ENCODE data around the gene TFEC. TPM values are rescaled to one million over a fixed set of nuclear protein-coding genes. Genes with fewer than 3 reads are reported as not detected.

The TFEC gene, protein sequence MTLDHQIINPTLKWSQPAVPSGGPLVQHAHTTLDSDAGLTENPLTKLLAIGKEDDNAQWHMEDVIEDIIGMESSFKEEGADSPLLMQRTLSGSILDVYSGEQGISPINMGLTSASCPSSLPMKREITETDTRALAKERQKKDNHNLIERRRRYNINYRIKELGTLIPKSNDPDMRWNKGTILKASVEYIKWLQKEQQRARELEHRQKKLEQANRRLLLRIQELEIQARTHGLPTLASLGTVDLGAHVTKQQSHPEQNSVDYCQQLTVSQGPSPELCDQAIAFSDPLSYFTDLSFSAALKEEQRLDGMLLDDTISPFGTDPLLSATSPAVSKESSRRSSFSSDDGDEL
- under 0.01 and 0.36 TPM in 2 replicates for total RNA-seq

- Histone ChIP-seq H2AFZ (ENCODE audit: low read length) (peak within 1 kb of the TSS; percentile 58), H4K20me1 (ENCODE audit: insufficient read depth, low read length) (no peaks in the 10 kb centered on the region), H3K4me1 (ENCODE audit: insufficient read depth, low read length) (peaks cover 5% of the 10 kb centered on the region), H3K27ac (ENCODE audit: low read depth, low read length) (no peak within 1 kb of the TSS), H3K27me3 (ENCODE audit: insufficient read depth, low read length) (no peaks in the 10 kb centered on the region), H3K4me3 (ENCODE audit: insufficient read depth, low read length) (no peak within 1 kb of the TSS), H3K9me3 (ENCODE audit: low read depth, low read length) (no peaks in the 10 kb centered on the region), H3K4me2 (ENCODE audit: insufficient read depth, low read length) (peak within 1 kb of the TSS; percentile 27), H3K79me2 (ENCODE audit: insufficient read depth, low read length) (no peaks in the 10 kb centered on the region), H3K36me3 (ENCODE audit: insufficient read depth, low read length) (no peaks in the 10 kb centered on the region)
- DNase-seq (ENCODE audit: insufficient read length, low spot score, missing footprints): no peak
- TF ChIP-seq CTCF (IDR thresholded peaks at IDR 0.05; ENCODE audit: extremely low read depth, low read depth, low read length): no peak
These were observed at the start of gene TFEC for GRCh38 chr7:116030651-116031276. Gene TFEC, minus strand, starts transcription at chr7:116030763. Its CDS starts 46,322 bp downstream, at chr7:115984441.

GRCh38 chr7:116075351-116076145 is 45.0 kb upstream of the TFEC start:
- no peak overlapping the region for H3K4me2 ChIP-seq (ENCODE audit: insufficient read depth, low read length)
- H3K27me3 ChIP-seq (ENCODE audit: insufficient read depth, low read length): no peaks in the 10 kb centered on the region
- no peak overlapping the region for H3K4me3 ChIP-seq (ENCODE audit: insufficient read depth, low read length)
- H3K79me2 ChIP-seq (ENCODE audit: insufficient read depth, low read length): no peaks in the 10 kb centered on the region
- no peak for DNase-seq (ENCODE audit: insufficient read length, low spot score, missing footprints)
- H3K36me3 ChIP-seq (ENCODE audit: insufficient read depth, low read length): no peaks in the 10 kb centered on the region
- no peaks in the 10 kb centered on the region for H3K4me1 ChIP-seq (ENCODE audit: insufficient read depth, low read length)
- H3K27ac ChIP-seq (ENCODE audit: low read depth, low read length): no peak overlapping the region
- H3K9me3 ChIP-seq (ENCODE audit: low read depth, low read length): no peaks in the 10 kb centered on the region
- TF ChIP-seq CTCF (IDR thresholded peaks at IDR 0.05; ENCODE audit: extremely low read depth, low read depth, low read length): no peak
- no peak overlapping the region for H2AFZ ChIP-seq (ENCODE audit: low read length)
- no peaks in the 10 kb centered on the region for H4K20me1 ChIP-seq (ENCODE audit: insufficient read depth, low read length)

GRCh38 chr7:116071629-116072028 is 41.1 kb upstream of the TFEC start:
- no peak for DNase-seq (ENCODE audit: insufficient read length, low spot score, missing footprints)
- Histone ChIP-seq H4K20me1 (ENCODE audit: insufficient read depth, low read length) (no peaks in the 10 kb centered on the region), H2AFZ (ENCODE audit: low read length) (no peak overlapping the region)

More at GRCh38 chr7:116071629-116072028, 41.1 kb upstream of the TFEC start:
- no peaks in the 10 kb centered on the region for H3K79me2 ChIP-seq (ENCODE audit: insufficient read depth, low read length)
- H3K4me2 ChIP-seq (ENCODE audit: insufficient read depth, low read length): no peak overlapping the region
- no peak overlapping the region for H3K27ac ChIP-seq (ENCODE audit: low read depth, low read length)
- no peaks in the 10 kb centered on the region for H3K36me3 ChIP-seq (ENCODE audit: insufficient read depth, low read length)
- H3K4me3 ChIP-seq (ENCODE audit: insufficient read depth, low read length): no peak overlapping the region
- no peaks in the 10 kb centered on the region for H3K9me3 ChIP-seq (ENCODE audit: low read depth, low read length)
- H3K4me1 ChIP-seq (ENCODE audit: insufficient read depth, low read length): no peaks in the 10 kb centered on the region
- no peak for TF ChIP-seq CTCF (IDR thresholded peaks at IDR 0.05; ENCODE audit: extremely low read depth, low read depth, low read length)
- H3K27me3 ChIP-seq (ENCODE audit: insufficient read depth, low read length): no peaks in the 10 kb centered on the region

All from osteoblast (primary cell).